GM13976 (cell line): ENCODE results near the gene CACNG6.
"Not testable (repeated sequence)": the region's sequence is repeated elsewhere in the genome, so short reads cannot be mapped to it uniquely, and the experiment has no call there.

Source experiments
- DNase-seq: peaks from one replicate; pipeline ENCODE4 v3.0.0; 2012; ENCODE audit warnings: low spot score
- in situ Hi-C: fragments of 300-500 bp; cut with MboI; formaldehyde crosslinking; loops from one replicate; pipeline ENCODE4 v1.12.0; 2022; ENCODE audit warnings: low sequenced_read_pairs, mixed read lengths, inconsistent platforms; ENCODE audit not compliant: unreplicated experiment
- TF ChIP-seq, protein P1 (sequence below): IDR thresholded peaks from 2 replicates; pipeline ENCODE4 v1.5.1; 2012; ENCODE audit warnings: borderline replicate concordance, mild to moderate bottlenecking; ENCODE audit not compliant: insufficient read depth; ENCODE audit errors: extremely low read depth, missing control alignments, control extremely low read depth

Gene CACNG6

GRCh38 chr19:53947624-53948023, 43.8 kb upstream of the CACNG6 start:
- DNase-seq, result no peak
- TF ChIP-seq, protein P1, sequence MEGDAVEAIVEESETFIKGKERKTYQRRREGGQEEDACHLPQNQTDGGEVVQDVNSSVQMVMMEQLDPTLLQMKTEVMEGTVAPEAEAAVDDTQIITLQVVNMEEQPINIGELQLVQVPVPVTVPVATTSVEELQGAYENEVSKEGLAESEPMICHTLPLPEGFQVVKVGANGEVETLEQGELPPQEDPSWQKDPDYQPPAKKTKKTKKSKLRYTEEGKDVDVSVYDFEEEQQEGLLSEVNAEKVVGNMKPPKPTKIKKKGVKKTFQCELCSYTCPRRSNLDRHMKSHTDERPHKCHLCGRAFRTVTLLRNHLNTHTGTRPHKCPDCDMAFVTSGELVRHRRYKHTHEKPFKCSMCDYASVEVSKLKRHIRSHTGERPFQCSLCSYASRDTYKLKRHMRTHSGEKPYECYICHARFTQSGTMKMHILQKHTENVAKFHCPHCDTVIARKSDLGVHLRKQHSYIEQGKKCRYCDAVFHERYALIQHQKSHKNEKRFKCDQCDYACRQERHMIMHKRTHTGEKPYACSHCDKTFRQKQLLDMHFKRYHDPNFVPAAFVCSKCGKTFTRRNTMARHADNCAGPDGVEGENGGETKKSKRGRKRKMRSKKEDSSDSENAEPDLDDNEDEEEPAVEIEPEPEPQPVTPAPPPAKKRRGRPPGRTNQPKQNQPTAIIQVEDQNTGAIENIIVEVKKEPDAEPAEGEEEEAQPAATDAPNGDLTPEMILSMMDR, result no peak
- in situ Hi-C loops, result no loop called here

DNA sequence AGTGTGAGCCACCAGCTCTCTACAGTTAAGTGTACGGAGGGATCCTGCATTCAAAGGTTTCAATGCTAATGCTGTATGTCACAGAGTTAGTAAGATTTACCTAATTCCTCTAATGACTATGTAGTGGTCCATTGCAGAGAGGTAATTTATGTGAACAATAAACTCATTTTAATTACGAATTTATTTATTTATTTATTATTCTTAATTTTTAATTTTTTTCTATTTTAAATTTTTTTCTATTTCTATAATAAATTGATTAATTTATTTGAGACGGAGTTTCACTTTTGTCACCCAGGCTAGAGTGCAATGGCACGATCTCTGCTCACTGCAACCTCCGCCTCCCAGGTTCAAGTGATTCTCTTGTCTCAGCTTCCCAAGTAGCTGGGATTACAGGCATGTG, 42.8 kb upstream of the CACNG6 start:
- in situ Hi-C loops, DNase-seq: not testable (repeated sequence)

DNA sequence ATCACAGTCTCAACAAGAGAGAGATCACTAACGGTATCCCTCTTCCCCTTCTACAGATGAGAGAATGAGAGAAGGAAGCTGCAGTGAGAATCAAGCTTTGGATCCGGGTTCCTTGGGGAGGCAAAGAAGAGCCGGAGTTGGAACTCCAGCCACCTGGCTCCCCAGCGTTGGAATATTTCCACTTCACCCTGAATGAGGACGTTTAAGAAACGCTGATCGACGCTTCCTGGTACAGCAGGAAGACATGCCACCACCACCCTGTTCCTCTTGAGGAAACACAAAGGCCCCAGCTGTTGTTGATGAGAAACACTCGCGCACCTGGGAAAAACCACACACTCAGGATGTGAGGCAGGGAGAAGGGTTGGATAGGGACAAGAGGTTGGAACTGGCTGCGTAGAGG, 40.0 kb upstream of the CACNG6 start:
- TF ChIP-seq, protein P1, result no peak
- no peak for DNase-seq
- in situ Hi-C loops, result no loop called here

- DNase-seq, result no peak
- TF ChIP-seq, protein P1, result no peak
- in situ Hi-C loops, result no loop called here
Observed at GRCh38 chr19:53951947-53952346, 39.5 kb upstream of the CACNG6 start.

DNA sequence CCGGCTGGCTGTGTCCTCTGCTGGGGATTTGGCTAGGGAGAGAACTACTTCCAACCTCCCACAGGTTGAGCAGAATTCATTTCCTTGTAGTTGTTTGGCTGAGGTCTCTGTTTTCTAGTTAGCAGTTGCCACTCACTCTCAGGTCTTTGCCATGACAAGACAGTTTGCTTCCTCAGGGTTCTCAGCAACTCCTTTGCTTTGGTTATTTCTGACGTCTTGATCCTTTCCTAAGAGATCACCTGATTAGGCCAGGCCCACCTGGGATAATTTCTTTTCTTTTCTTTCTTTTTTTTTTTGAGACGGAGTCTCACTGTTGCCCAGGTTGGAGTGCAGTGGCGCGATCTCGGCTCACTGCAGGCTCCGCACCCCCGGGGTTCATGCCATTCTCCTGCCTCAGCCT, 38.1 kb upstream of the CACNG6 start:
- in situ Hi-C loops, result no loop called here
- DNase-seq, result no peak
- TF ChIP-seq, protein P1, result no peak

- no peak for DNase-seq
- TF ChIP-seq, protein P1, result no peak
- in situ Hi-C loops, result no loop called here
Observed at GRCh38 chr19:53957448-53958167, 33.8 kb upstream of the CACNG6 start.

DNA sequence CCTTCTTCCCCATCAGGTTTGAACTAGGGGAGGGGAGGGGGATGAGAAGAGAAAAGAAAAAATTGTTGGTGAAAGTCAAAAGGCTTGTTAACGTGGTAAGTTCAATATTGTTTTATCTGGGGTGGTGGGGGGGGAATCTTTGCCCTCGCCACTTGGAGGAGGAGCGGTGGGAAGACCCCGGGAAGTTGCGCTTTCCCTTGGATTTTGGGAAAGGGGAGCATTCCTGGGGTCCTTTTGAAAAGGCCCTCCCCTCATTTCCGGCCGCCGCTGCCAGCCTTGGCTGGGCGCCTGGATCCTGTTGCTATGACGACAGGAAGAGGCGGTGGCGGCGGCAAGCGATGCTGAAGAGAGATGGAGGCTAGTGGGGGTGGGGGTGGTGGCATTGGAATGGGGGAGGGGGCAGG, 33.3 kb upstream of the CACNG6 start:
- peak; percentile 25 for DNase-seq
- in situ Hi-C loops, result no loop called here
- TF ChIP-seq, protein P1, result no peak
